NCI-H82 (cell line): ENCODE results near the gene FUT3.
"Not testable (repeated sequence)": the region's sequence is repeated elsewhere in the genome, so short reads cannot be mapped to it uniquely, and the experiment has no call there.

Experiments used
- DNase-seq: peaks from one replicate; lab custom pipeline; 2025; lab: John Stamatoyannopoulos, UW

Gene FUT3

GRCh38 chr19:5848621-5849020 lies 2.6 kb downstream of the FUT3 start:
- peak; percentile 89 for DNase-seq

- DNase-seq, result not testable (repeated sequence)
These were observed 3.4 kb downstream of the FUT3 start for GRCh38 chr19:5847846-5848245.

- no peak for DNase-seq
These were observed 6.5 kb downstream of the FUT3 start for GRCh38 chr19:5844456-5845433.

DNA sequence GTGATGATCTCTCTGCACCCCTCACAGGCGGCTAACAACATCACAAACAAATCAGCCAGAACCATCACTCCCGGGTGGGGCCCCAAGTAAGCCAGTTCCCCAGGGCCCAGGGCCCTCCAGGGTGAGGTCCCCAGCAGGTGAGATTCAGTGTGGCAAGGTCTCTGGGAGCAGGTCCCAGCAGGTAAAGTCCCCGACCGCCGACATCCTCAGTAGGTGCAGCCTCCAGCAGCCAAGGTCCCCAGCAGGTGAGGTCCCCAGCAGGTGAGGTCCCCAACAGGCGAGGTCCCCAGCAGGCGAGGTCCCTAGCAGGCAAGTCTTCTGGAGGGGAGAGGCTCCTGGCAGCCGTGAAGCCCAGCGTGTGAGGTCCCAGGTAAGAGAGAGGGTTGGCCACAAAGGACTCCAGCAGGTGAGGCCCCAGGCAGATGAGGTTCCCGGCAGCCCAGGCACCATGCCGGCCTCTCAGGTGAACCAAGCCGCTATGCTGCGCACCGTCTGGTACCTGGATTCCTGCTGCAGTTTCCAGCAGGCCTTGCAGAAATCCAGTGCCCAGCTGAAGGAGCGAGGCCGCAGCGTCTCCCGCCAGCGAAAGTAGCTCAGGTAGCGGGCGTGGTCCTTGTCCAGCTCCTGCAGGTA lies 7.8 kb downstream of the FUT3 start:
- no peak for DNase-seq

- DNase-seq, result not testable (repeated sequence)
These were observed 9.5 kb downstream of the FUT3 start for GRCh38 chr19:5841735-5842111.

DNA sequence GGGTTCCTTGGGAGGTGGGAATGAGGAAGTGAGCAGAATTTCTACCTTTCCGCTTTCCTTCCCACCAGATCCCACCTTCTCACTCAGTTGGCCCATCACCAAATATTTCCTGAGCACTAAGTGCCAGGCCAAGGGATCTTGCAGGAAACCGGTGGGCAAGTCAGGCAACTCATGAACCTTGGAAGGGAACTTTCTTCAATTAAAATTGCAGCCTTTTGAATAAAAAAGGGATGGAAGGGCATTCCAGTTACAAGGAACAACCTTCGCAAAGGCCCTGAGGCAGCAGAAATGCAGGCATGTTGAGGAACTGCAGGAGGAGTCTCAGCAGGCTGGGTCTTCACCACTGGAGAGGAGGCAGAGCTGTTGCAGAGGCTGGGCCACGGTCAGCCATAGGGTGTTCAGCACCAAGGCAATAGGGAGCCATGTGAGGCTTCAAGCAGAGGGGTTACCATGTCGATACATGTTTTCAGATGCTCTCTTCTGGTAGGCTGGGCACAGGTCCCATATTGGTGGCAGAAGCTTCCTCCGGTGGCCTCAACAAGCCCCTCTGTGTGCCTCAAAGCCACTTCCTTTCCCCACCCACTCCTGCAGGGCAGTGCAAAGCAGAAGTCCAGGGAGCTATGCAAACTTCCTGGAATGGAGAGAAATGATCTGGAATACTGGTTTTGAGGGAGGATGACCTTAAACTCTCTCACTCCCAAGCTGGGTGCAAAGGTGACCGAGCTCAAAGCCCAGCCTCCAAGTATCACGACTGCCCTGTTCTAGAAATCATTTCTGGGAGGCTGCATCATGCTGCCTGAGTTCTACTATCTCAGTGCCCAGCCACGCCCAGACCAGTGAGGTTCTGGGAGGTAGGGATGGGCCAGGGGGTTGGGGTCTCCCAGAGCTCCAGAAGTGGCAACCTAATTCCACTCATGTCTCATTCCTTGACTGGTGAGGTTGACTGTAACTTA lies 11.9 kb downstream of the FUT3 start, which contains the start of gene FUT6:
FUT6 (minus strand) TSS at position 638 of the 953 bp plus-strand sequence. CDS start 7,135 bp downstream, outside the sequence.
- DNase-seq, result no peak

GRCh38 chr19:5838353-5839064 lies 12.7 kb downstream of the FUT3 start:
- no peak for DNase-seq

DNA sequence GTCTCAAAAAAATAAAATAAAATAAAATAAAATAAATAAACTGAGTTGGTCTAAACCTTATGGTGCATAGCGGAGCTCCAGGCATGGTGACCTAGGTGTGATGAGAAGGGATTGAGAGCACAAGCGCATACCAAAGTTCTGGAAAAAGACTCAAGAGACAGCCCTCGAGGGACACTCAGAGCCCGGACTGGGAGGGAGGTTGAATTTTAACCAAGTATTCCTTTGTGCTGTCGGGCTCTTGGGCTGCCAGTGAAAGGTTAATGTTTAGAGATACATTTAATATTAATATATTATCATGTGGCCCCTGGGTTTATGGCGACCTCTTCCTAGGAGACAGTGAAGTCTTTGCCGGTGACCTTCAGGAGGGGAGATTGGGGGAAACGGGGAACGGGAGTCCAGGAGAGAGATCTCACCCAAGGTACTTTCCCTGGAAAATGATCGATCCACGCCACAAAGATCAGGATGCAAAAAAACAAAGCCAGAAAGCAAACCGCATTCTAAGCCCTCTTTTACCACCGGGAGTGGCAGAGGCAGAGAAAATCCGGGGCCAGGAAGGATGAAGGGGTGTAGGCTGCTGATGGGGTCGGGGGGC lies 13.4 kb downstream of the FUT3 start:
- no peak for DNase-seq

- DNase-seq, result no peak
These were observed 18.6 kb downstream of the FUT3 start for GRCh38 chr19:5832527-5833216.

DNA sequence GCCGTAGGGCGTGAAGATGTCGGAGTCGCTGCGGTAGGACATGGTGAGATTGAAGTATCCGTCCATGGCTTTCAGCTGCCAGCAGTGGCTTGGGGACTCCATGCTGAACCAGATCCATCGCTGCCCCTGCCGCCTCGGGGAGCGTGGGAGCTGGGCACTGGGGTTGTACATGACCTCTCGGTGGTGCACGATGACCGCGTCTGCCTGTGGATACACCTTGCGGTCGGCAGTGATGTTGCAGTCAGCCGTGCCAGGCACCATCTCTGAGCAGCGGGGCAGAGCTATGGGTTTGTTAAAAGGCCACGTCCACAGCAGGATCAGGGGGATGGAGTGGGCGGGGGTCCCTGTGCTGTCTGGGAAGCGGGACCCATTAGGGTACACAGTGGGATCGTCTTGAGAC lies 19.2 kb downstream of the FUT3 start:
- no peak for DNase-seq

GRCh38 chr19:5831159-5831558 lies 20.1 kb downstream of the FUT3 start:
- DNase-seq, result no peak

DNA sequence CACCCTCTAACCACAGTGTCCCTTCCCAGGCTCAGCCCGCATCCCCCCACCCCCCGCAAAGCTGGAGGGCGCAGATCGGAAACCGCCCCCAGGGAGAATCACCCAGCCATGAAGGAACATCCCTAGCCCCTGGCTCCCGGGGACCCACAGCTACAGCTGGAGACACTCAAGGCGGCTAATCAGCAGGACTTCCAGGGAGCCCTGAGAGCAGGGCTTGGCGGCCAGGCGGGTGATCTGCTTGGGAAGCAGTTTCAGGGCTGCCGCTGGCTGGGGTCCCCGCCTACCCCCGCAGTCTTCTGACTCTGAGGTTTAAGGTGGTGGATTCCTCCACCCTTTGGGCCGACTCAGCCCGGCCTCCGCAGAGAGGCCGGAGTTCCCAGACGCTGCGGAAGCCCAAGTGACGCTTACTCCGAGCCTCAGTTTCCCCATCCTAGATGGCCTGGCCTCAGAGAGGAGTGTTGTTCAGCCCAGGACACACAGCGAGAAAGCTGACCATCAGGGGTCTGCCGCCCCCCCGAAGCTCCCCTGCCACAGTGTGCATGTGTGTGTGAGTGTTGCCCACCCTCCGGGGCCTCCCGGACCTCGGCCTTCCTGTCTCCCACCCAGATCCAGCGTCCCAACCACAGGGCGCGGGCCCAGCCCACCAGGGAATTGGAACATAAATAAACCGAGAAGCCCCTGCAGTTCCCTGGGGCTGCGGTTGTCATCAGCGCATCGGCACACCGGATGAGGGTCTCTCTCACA lies 21.5 kb downstream of the FUT3 start:
- no peak for DNase-seq

- peak; percentile 81 for DNase-seq
These were observed 22.3 kb downstream of the FUT3 start for GRCh38 chr19:5828661-5829566.

- DNase-seq, result peak; percentile 95
These were observed 23.2 kb downstream of the FUT3 start for GRCh38 chr19:5827891-5828660.

DNA sequence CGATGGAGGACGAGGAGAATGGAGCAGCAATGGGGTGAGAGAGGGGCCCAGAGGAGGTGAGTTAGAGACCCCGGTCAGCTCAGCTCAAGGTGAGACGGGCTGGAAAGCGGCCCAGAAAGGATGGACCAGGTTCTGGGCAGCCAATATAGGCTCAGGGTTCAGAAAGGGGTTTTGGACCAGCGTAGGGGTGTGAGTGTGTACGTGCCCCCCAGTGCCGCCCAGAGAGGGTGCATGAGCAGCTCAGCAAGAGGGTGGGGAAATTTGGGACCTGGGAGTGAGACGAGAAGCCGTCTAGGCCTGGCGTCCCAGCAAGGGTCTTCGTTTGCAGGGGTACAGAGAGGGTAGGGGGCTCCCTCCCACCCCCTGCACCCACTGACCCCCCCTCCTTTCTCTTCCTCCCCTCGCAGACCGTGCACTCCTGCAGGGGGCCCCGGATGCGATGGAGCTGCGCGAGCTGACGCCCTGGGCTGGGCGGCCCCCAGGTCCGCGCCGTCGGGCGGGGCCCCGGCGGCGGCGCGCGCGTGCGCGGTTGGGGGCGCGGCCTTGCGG lies 23.8 kb downstream of the FUT3 start:
- no peak for DNase-seq

GRCh38 chr19:5826531-5827341 lies 24.5 kb downstream of the FUT3 start:
- peak; percentile 82 for DNase-seq

DNA sequence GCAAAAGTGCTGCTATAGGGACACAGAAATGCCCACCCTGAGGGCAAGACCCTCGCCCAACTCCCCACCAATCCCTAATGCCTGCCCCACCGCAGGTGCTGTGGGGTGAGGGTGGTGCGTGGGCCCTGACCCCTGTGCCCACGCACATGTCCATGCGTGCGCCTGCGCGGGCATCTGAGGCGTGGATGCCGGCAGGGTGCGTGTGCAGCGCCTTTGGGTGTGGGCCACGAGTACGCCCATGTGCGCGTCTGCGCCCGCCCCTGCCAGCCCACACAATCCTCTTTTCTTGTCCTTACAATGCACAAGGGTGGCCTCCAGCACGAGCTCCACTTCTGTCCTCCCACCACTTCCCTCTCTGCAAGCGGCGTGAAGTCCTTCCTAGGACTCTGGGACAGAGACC lies 26.1 kb downstream of the FUT3 start:
- DNase-seq, result no peak
